GM10248 (cell line): Measurements from ENCODE around the gene MKNK1.

ENCODE experiments used
- CTCF ChIA-PET: fragments of 300-600 bp; sonication (Branson Sonifier 250); formaldehyde crosslinking; extraction: SDS; loops from one replicate; lab custom pipeline; 2021; ENCODE audit warnings: antibody characterized with exemption; lab: Yijun Ruan, JAX
- POLR2A ChIA-PET: fragments of 350-650 bp; sonication (Branson Sonifier 250); formaldehyde crosslinking; extraction: SDS; loops from one replicate; lab custom pipeline; 2020; ENCODE audit warnings: antibody characterized with exemption; lab: Yijun Ruan, JAX
- DNase-seq: peaks from one replicate; pipeline ENCODE4 v3.0.0; 2012; ENCODE audit errors: extremely low spot score
- CTCF ChIP-seq: IDR thresholded peaks from 2 replicates; pipeline ENCODE4 v1.5.1; 2012; ENCODE audit warnings: mild to moderate bottlenecking, low read depth; ENCODE audit errors: extremely low read depth, missing control alignments, control extremely low read depth

MKNK1 gene

GRCh38 chr1:46605232-46605631, 1.2 kb upstream of the MKNK1 start:
- CTCF ChIA-PET: interaction anchor here (1.3 to 12.4 kb wide), 4 partner anchors 13 to 163 kb away, joined by 3 to 135 read pairs (median 4); partner anchors contain the start of gene MOB3C
- TF ChIP-seq CTCF: no peak
- DNase-seq: no peak
- POLR2A ChIA-PET: interaction anchor here (2.7 kb wide), 1 partner anchor 8 kb away, joined by 14 read pairs; no protein-coding TSS in a partner anchor

- DNase-seq: no peak
- ChIA-PET CTCF (interaction anchor here (1.1 to 12.4 kb wide), 4 partner anchors 15 to 125 kb away, joined by 3 to 135 read pairs (median 4); partner anchors contain the start of gene MOB3C), POLR2A (interaction anchor here (1.3 to 2.7 kb wide), 3 partner anchors 10 to 64 kb away, joined by 6 to 19 read pairs (median 14); partner anchors contain the start of genes ATPAF1 and MOB3C)
- no peak for TF ChIP-seq CTCF
Measured at GRCh38 chr1:46603481-46603857, 599 bp downstream of the MKNK1 start.

DNA sequence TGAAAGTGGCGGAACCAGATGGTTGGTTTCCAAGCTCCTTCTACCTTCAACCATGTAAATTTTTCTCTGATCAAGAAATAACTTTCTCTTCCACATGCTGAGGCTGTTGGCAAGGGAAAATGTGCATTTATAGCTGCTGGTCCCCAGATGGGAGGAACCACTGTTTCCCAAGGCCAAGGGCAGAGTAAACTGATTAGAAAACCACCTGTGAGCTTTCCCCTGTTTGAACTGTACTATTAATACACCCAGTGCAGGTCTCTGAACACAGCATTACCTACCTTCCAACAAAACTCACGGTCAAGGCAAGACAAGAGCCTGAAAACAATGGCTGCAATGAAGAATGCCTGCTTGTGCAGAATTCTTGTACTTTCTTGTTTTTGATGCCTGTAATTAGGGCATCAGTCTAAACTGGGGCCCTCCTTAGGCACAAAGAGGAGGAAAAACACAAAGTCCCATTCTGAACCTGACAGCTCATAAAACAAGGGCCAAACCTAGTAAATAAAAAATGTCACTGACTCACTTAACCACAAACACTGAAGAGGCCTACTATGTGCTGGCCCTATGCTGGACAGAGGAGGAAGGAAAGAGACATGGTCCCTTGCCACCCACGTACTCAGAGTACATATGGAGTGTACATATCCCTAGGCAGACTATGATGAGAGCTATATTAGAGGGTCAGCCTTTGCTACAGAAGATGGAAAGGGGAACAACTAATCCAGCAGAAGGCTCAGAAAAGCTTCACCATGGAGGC, 2.6 kb downstream of the MKNK1 start:
- DNase-seq: no peak
- no peak for TF ChIP-seq CTCF
- ChIA-PET CTCF (interaction anchor here (0.9 to 12.4 kb wide), 4 partner anchors 11 to 22 kb away, joined by 3 to 135 read pairs (median 3); partner anchors contain the start of gene MOB3C), POLR2A (no interaction called here)

DNA sequence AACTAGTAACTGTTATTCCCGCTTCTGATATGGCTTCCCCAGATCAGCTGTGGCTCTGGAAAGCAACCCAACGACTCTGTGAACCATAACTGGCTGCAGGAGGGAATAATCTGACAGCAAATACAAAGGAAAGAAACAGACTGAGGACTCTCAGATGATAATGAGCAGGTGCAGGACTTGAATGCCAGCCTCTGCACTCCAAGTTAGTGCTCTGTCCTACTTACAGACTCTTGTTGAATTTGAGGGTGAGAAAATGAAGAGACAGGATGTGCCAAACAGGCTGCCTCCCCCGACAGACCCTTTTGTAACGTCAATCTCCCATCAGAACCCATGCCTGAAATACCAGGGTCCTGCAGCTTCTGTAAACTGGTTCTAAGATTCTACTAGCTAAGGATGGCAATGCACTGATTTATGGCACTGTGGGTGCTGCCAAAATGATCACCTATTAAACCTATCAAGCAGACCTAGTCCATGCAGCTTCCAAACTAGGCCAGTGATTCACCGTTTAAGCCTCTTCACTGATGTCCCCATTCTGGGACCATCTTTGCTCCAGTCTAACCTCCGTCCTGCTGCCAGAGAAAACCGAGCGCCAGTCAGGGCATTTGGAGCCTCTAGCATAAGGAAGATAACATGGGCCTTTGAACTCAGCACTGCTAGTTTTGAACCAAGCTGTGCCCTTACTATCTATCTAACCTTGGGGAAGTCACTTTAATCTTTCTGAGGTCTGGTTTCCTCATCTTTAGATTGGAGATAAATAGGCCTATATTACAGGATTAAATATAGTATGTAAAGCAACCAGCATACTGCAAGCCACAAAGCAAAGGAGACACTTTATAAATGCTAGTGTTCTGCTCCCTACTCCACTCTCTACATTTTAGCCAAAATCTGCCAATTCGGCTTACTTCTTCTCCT, 4.8 kb downstream of the MKNK1 start:
- no peak for TF ChIP-seq CTCF
- ChIA-PET CTCF (interaction anchor here (12.4 kb wide), 1 partner anchor 19 kb away, joined by 135 read pairs; the partner anchor contains the start of gene MOB3C), POLR2A (no interaction called here)
- DNase-seq: no peak

- no peak for DNase-seq
- TF ChIP-seq CTCF: no peak
- ChIA-PET CTCF (interaction anchor here (0.8 kb wide), 1 partner anchor 122 kb away, joined by 3 read pairs; the partner anchor contains the start of gene EFCAB14), POLR2A (no interaction called here)
Measured at GRCh38 chr1:46596846-46597245, 7.2 kb downstream of the MKNK1 start.

GRCh38 chr1:46596036-46596435, 8.0 kb downstream of the MKNK1 start:
- CTCF ChIA-PET: interaction anchor here (2.0 kb wide), 1 partner anchor 21 kb away, joined by 4 read pairs; the partner anchor contains the start of gene MOB3C
- POLR2A ChIA-PET: no interaction called here
- DNase-seq: no peak
- TF ChIP-seq CTCF: no peak
